Activated T-helper 1 cell treated with anti-CD3 and anti-CD28 coated beads, Interleukin-2, amount 50 U/mL, for 16 hours (primary cell): ENCODE results near the gene PTPRG.
A peak's percentile ranks its signal among the peaks of the same experiment; 100 is the strongest.

Experiments used
- DNase-seq, 2 donors: peaks; one replicate each; pipeline ENCODE4 v3.0.0-alpha.2; 2020; ENCODE audit warnings: low read depth in 1 of 2, low spot score in 1 of 2

PTPRG gene

DNA sequence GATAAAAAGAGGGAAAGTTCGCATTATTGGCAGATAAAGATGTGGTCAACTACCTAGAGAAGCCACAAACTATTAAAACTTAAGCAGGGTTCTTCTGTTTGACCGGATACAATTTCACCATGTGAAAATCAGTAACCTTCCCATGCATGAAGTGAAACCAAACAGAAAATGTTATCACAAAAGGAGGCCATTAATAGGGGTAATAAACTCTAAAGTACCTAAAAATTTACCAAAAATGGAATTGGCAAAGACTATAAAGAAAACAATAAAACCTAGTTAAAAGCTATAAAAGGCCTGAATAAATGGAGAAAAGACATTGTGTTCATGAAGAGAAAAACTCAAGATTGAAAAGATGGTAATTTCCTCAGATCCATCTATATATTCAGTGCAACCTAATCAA, 728.6 kb downstream of the PTPRG start:
- DNase-seq, result no peak

DNA sequence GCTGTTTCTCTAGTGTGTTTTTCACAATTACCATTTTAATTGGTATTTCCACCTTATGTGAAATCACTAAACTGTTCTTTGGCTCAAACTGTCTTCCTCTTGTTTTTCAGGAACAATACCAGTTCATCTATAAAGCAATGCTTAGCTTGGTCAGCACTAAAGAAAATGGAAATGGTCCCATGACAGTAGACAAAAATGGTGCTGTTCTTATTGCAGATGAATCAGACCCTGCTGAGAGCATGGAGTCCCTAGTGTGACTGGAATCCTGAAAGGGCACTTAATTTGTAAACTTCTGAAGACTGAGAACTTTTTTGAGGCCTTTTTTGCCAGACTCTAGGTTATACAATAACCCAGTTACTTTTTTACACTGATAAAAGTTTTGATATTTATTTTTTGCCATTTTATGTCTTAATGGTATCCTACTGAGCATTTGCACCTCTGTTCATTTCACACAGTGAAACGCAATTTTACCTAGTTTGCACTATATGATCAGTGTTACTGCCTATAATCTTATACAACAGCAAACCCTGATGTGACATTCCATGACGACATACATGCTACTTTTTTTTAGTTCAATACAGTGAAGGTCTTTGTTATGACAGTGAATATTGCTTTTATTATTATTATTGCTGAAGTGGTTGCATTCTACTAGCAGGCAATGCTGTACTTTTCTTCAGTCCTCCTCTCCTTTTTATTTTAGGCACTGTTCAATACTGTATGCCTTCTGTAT, 731.8 kb downstream of the PTPRG start:
- no peak for DNase-seq

DNA sequence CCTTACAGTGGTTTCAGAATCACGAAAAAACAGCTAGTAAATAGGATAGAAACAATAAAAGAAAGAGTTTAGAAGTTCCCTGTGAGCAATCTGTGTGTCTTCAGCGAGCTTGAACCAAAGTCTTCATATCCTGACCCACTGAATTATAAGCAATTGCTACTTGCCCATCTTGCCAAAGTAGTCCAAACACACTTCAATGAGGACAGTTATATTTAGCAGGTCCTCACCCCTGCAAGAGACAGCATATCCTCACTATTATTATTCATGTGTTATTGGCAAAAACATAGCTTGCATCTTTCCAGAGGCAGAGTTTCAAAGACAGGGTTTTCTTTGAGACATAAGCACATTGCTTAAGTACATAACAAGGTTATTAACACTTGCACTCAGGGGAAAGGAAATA, 734.2 kb downstream of the PTPRG start:
- no peak for DNase-seq

DNA sequence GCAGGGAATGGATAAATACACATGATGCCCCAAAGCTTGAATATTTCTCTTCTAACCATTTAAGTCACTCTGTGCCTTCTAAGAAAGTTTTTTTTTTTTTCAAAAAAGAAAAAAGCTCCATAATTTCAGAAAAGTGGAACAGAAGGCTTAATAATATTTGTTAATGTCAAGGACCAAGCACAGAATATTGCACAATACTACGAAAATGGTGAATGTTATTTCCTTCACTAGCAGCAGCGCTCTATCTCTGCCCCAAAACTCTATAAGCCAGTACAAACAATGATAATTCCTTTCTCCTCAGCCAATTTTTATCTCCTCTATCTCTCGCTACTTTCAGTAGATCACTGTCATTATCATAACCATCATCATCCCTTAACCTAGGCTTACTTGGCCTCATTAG, 739.2 kb downstream of the PTPRG start:
- no peak for DNase-seq

DNA sequence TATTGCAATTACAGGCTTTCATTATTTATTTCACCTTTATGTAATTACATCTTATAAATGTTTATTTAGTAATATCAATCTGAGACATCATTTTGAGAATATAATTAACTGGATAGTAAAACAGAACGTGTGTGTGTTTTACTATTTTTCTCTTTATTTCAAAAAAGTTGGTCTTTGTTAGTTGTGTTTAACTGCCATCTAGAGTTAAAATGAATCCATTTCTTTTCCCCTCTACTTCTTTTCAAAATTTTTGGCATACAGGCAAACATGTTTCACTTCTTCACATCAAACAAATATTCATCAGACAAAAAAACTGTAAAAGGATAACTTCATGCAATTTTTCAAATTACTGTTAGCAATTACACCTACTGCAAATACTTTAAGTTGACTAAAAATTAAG, 750.8 kb downstream of the PTPRG start:
- DNase-seq, result no peak

DNA sequence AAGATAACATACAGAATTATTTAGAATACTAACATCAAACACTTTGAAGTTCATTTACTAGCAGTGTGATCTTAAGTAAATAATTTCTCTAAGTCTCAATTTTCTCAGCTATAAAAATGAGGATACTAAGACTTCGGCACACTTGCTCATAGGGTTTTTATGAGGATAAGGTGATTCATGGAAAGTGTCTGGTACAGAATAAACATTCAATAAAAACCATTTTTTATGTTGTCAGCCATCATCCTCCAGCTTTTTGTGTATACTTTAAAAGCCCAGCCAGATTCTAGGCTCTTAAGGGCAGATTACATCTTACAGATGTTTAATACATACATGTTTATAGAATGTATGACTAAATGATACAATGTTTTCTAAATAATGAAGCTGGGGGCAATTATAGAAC, 755.2 kb downstream of the PTPRG start:
- no peak for DNase-seq

DNA sequence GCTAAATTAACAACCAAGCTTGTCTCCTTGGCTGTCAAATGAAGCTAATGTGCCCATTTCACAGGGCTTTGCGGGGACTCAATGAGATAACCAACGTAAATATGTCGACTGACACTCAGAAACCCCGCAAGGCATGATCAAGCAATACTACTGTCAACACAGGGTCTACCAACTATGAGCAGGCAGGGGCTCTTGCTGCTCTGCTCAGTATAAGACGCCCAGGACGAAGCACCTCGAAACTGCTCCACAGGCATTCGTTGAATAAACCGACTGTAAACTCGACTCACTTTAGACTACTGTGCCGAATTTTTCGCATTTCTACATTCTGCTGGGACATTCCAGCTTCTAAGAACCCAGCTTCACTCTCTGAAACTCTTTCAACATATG, 757.0 kb downstream of the PTPRG start:
- DNase-seq, result no peak

DNA sequence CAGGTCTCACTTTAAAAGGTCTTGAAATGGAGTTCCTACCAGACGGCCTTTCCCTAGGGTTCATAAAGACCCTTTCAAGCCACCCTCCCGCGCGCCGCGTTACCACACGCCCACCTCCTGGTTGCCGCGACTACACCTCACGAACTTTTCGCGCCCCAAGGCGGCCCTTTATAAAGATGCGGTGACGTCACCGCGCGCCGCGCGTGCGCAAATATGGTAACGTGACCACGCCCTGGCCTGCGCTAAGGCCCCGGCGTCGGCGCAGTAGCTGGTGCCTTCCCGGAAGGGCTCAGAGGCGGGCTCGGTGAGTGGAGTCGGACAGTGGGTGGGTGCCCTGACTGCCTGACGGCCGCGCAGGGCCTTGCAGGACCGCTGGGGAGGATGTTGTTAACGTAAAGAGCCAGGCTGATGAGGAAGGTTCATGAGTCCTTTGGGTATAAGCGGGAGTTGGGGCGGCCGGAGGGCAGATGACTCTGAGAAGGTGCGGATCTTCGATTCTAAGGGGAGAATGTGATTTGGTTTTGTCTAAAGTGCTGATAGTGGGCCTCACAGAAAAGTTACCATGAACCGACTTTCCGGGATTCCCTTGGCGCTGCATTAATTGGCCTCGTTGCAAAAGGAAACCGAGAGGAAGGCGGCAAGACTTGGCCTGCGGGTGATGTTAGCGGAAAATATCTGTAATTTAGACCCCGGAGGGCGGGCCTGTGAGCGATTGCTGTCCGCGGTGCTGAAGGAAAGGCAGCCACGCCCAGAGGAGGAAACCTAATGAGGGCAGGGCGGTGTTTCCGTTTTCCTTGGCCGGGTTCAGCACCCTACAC, 757.6 kb downstream of the PTPRG start:
- peak; percentile 20 to 50 for DNase-seq

DNA sequence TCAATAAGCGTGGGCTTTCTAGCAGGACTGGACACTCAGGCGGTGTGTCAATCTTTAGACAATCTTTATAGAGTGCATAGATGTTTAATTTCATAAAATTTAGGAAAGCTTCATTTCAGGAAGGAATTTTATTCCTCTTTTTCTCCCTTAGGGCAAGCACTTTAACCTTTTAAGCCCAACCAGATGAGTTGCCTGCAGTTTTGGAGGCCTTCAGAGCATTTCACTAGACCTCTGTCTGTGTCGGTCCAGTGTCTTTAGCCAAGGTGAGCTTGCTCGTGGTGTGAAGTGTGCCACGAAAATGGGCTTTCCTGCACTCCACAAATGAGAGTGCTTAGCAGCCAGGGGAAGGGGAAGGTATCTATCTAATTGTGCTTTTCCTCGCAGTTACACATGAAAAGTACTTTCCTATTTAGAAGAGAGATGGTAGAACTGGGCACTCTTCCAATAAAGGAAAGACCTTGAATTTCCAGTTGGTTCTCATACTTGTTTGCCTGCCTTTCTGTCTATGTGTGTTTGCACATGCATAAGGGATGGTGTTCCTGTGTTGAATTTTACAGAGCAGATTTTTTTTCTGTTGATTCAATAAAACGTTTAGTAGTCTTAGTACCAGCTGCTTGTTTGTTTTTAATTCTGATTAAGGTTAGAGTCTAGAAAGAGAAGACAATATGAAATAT, 758.3 kb downstream of the PTPRG start:
- DNase-seq, result no peak

DNA sequence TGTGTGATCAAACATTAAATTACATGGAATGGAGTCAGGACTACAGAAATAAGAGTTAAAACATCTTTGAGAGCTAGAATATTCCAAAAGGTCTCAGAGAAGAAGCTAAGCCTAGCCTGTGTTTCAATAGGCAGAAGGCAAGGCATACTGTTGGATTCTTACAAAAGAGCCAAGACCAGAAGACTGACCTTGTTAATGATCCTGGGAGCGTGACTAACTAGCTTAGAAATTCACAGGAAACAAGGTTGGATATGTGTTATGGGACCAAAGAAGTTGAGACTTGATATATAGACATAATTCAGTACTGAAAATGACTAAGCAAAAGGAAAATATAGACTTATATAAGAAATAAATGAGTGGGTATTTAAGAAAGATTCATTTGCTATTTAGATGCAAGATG, 761.9 kb downstream of the PTPRG start:
- no peak for DNase-seq

DNA sequence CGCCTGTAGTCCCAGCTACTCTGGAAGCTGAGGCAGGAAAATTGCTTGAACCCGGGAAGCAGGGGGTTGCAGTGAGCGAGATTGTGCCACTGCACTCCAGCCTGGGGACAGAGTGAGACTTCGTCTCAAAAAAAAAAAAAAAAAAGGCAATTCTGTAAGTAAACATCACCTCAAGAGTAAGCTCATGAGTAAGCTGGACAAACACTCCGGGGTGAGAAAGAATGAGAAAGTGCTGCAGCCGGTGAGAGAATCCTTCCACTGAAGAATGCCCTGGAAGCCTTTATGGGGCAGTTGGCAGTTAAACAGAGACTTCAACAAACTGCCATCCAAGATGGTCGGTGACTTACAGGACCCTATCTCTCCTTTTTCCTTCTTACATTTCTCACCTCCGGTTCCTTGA, 764.5 kb downstream of the PTPRG start:
- no peak for DNase-seq

DNA sequence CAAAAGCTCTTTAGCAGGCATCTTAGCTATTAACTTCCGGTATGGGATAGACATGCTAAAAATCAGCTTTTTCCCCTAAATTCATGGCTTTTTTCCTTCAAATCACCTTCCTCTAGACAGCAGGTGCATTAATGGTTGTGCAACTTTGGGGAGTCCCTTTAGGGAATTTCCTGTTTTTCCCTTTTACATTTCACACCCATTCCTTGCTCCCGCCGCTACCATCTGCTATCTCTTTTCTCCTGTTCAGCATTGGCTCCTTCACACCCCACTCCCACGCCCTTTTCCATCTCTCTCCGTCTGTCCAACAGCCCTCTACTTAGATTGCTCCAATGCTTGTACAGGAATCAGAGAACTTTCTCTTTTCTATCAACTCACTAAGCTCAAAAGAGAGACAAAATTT, 768.6 kb downstream of the PTPRG start:
- no peak for DNase-seq

DNA sequence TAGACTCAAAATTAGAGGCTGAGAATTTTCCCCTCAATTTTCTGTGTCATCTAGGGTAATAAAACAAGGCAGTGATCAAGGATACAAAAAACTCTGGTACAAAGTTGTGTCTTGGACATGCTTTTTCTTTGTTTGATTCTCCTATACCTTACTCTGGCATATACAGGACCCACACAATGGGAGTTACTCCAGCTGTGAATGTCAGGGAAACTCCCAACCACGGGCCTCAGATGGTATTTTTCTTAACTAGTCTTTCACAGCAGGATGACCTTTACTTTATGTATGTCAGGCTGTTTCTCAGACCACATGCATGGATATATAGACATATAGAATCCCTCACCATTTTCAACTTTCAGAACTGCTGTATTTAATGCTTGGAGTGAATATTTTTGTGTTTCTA, 770.6 kb downstream of the PTPRG start:
- DNase-seq, result no peak

DNA sequence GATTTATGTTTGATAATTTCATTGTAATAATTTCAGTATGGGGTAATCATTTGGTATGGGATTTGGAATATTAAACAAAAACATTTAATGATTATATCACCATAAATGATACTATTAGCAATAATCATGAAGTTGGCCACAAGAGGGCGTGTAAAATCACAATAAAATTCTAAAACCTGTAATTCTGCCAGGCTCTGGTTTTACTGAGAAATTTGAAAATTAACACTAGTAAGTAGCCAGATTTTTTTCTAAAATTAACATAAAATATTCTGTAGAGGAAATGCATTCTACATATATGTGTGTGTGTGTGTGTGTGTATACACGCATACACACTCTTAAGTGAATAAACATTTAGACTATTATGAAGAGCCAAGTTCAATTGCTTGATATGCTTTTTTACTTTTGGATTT, 771.5 kb downstream of the PTPRG start:
- DNase-seq, result no peak

DNA sequence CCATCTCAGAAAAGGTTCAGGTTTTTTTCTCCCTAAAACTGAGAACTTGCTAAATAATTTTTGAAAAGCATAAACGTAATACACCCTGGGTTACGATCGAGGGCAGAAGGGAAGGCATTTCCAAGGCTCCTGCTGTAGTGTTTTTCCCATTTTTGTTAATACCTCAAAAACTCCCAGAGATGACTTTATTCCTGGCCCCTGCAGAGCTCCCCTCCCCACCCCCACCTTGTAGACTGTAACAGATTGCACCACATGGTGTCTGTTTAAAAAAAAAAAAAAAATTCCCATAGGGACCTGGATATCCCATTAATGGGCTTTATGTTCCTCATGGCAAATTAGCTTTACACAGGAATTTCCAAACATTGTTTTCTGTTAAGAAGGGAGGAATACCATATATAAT, 773.8 kb downstream of the PTPRG start:
- no peak for DNase-seq

DNA sequence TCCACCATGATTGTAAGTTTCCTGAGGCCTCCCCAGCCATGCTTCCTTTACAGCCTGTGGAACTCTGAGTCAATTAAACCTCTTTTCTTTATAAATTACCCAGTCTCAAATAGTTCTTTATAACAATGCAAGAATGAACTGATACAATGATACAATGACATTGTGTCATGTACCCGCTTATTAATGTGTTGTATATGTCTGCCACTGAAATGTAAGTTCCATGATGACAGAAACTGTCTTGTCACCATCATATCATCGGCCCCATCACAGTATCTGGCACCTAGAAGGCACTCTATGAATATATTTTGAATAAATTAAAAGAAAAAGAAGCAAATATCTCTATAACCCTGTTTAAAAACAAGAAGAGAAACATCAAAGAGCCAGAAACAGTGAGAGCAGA, 782.4 kb downstream of the PTPRG start:
- DNase-seq, result no peak
